CMK (cell line): ENCODE data around the gene BORA.
"Not testable (repeated sequence)": the region's sequence is repeated elsewhere in the genome, so short reads cannot be mapped to it uniquely, and the experiment has no call there.

Source experiments
- DNase-seq: peaks from one replicate; pipeline ENCODE4 v3.0.0-alpha.2; 2010; ENCODE audit warnings: low read depth

Gene BORA

GRCh38 chr13:72763411-72763810 lies 35.7 kb downstream of the BORA start:
- DNase-seq: no peak

GRCh38 chr13:72774019-72774418 lies 46.3 kb downstream of the BORA start:
- no peak for DNase-seq

GRCh38 chr13:72781451-72782439 lies 54.0 kb downstream of the BORA start, which contains the start of the genes DIS3 and PIBF1:
Gene DIS3, minus strand, starts transcription at chr13:72781900. Its CDS starts 68 bp downstream, at chr13:72781832.
Gene PIBF1, plus strand, starts transcription at chr13:72782133. Its CDS starts 1,337 bp downstream, at chr13:72783470.
- DNase-seq: peak; percentile 99

- DNase-seq: peak; percentile 21
These were observed 55.0 kb downstream of the BORA start for GRCh38 chr13:72782717-72783116.

- not testable (repeated sequence) for DNase-seq
These were observed 57.0 kb downstream of the BORA start for GRCh38 chr13:72784679-72785078.

- DNase-seq: no peak
These were observed 61.1 kb downstream of the BORA start for GRCh38 chr13:72788831-72789230.

GRCh38 chr13:72792640-72793039 lies 64.9 kb downstream of the BORA start:
- DNase-seq: no peak

- DNase-seq: no peak
These were observed 71.1 kb downstream of the BORA start for GRCh38 chr13:72798817-72799216.

GRCh38 chr13:72804301-72804700 lies 76.6 kb downstream of the BORA start:
- no peak for DNase-seq
